SKM-1 (cell line): ENCODE data around the gene ARHGEF28.

Experiments
- DNase-seq: peaks from one replicate; lab custom pipeline; 2025; ENCODE audit not compliant: unreplicated experiment; lab: John Stamatoyannopoulos, UW

Gene ARHGEF28

DNA sequence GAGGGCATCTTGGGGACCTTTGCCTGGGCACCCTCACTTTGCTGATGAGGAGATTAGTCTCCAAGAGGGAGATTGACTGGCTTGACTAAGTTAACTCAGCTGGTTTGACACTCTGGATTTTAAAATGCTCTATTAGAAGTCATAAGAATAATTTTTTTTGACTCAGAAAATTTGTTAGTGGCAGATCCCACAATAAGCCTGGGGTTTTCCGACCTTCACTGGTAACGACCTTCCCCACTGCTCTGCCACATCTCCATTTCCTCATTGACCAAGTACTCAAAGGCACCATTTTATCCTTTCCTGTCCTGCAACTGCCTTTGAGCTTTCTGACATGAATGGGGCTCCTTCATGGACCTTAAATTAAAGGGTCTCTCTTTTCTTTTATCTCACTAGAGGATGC, 67.0 kb downstream of the ARHGEF28 start:
- no peak for DNase-seq

DNA sequence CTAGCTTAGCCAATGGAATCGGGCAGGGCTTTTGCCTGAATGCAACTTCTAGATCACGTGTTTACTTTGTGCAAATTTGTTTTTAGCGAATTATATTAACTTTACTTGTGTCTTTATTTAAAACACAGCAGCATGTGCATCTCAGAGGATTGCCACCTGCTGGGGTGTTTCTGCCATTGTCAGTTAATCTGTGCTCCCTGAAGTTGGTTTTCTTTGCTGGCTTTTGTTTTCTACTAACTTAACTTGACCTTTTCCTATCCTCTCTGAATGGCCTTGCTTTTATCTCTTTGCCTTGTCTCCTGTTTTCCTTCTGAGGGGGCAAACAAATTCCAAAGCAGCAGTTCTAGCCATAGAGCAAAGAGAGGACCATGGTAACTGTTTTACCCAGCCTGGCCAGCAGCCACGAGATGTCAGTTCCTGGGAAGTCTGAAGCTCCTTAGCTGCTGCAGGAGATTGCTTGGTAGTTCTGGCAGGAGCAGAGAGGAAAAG, 67.6 kb downstream of the ARHGEF28 start:
- no peak for DNase-seq

DNA sequence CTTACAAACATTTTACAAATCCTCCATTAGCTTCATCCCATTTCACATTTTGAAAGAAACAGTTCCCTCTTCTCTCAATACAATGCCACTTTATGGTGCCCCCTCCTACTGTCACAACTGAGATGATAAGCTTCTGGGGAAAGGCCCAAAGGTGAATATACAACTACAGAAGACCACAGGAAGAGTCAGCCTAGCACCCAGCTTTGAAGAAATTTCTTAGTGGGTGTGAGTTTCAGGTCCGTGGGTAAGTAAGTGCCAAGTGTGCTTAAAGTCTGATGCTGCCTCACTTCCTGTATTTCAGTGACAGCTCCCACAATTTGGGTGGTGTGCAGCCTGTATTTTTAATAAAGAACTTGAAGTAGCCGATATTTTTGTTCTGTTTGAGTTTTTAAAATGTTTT, 68.1 kb downstream of the ARHGEF28 start:
- DNase-seq = no peak

DNA sequence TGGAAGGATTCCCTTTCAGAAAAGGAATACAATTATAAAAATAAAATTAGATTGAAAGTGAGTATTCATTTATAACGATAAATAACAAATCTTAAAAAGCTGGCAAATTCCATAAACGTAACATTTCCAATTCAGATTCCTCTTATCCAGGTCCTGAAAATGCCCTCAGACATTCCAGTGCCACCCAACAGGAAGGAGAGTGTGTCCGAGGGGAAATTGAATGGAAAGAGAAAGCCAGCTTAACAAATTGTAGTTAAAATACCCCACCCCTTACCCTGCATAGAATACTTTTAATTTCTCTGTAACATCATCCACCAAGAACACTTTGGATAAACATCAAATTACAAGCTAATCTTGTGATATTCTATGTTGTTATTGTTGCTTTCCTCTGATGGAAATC, 72.0 kb downstream of the ARHGEF28 start:
- DNase-seq = no peak

DNA sequence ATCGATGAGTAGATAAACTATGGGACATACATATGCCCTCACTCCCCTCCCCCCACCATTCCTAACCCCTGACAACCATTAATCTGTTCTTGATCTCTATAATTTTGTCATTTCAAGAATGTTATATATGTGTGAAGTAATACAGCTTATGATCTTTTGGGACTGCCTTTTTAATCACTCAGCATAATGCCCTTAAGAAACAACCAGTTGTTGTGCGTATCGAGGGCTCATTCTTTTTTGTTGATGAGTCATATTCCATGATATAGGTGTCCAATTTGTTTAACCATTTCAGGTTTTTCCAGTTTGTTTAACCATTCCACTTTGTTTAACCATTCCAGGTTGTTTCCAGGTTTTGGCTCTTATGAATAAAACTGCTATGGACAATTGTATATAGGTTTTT, 75.6 kb downstream of the ARHGEF28 start:
- DNase-seq = no peak

DNA sequence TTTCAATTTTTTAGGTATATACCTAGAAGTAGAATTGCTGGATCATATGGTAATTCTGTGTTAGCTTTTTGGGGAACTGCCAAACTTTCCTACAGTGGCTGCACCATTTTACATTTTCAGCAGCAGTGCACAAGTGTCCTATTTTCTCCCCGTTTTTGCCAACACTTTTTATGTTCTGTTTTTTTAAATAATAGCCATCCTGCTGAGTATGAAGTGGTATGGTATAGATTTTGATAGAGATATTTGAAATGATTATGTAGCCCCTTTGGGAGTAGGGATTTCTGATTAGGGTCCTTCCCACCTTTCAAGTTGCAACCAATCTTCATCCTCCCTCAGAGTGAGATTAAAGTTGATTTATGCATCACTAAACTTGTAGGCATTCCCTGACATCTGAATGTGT, 76.5 kb downstream of the ARHGEF28 start:
- no peak for DNase-seq

DNA sequence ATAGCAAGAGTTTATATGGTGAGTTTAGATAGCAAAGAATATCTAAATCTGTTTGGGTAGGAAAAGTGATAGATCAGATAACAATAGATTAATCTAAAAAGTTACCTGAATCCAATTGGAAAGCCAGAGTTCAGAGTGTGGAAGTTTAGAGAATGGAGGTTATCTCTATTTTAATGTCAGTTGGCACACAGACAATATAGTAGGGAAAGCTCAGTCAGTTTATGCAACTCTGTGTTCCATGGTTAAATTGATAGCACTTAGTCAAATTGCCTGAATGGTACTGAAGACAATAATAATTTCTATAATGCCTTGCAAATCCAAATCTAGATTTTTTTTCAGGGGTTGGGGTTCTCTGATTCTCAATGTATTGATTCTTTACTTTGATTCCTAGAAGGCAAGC, 77.0 kb downstream of the ARHGEF28 start:
- no peak for DNase-seq

DNA sequence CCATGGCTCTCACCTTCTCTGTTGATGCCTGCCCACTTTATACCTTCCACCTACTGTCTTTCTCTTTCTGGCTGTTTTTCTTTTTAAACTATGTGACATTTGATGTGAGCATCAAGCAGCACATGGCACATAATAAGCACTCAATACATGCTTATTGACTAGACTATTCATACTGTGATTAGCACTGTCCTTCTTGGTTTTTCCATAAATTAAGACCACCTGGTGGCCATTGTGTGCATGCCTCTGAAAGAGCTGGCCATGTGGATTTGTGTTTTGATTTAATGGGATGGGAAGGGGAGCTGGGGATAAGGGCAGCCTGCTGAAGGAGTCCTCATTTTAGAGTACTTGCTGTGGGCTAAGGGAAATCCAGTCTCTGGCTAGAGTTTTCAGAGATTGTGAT, 79.4 kb downstream of the ARHGEF28 start:
- DNase-seq = no peak

DNA sequence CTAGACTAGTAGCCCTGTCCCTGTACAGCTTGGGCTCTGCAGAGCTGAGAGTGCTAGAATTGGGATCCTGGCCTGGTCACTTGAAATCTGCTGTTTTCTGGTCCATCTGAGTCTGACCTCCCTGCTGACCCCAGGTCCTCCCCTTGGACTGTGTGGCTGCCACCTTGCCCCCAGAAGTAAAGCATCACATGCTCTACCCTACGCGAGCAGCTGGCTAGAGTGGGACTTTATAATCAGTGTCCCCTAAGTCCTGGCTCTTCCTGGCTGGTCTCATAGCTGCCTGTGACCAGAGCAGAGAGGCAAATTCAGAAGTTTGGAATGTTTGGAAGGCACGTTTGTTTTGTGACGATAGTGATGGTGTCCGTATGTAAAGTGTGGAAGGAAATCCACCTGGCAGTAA, 81.0 kb downstream of the ARHGEF28 start:
- DNase-seq = no peak

DNA sequence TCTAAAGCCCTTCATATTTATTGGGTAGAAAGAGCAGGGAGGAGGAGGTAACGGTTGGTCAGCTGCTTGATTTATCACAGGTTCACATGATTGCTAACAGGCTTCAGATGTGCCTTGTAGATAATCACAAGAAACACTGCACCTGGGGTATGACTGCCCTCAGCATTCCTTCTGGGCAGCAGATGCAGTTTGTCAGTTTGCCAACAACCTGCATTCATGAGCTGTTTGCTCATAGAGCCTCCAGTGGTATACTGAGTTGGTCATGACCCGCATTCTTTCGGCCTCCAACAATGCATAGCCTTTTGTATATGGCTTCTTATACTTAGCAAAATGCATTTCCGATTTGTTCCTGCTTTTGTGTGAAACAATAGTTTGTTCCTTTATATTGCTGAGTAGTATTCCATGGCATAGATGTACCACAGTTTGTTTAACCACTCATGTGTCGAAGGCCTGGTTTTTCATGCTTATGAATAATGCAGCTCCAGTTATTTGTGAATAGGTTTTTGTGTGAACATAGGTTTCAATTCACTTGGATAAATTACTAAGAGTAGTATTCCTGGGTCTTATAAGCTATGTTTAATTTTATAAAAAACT, 83.6 kb downstream of the ARHGEF28 start:
- no peak for DNase-seq

DNA sequence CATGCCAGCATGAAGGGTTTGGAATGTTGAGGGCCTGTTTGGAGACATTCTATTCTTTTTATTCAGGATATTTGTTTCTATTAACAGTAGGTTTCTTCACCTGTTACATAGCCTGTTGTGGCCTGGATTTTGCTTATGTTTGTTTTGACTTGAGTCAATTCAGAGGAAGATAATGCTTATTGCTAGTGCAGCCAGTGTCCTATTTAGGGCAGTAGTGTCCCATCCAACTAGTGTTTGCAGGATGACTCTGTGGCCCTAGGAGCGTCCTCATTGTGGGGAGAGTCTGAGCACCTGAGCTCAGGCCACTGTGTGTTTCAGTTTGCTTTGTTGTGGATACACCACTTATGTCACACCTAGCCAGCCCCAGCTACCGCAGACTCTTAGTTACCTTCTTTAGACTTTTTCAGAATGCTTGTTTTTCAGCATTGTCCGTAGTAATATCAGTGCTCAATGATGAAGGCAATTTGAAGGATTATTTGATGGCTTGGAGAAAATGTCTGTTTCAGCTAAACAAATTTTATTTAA, 90.3 kb downstream of the ARHGEF28 start:
- no peak for DNase-seq

DNA sequence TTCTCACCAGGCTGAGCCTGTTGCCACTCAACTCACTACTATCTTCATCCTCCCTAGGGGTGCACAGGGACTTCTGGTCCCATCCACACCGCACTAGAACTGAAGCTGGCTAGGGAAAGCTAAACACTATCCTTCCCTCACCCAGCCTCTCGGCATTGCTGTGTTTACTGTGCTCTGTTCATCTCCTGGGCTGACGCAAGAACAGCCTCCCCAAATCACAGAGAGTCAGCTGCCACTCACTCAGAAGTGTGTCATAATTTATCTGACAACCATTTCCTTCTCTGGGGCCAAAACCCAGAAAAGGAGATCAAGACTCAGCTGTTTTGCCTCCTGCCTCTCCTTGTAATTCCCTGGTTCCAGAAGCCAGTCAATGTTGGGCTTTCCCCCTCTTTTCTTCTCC, 92.8 kb downstream of the ARHGEF28 start:
- no peak for DNase-seq

DNA sequence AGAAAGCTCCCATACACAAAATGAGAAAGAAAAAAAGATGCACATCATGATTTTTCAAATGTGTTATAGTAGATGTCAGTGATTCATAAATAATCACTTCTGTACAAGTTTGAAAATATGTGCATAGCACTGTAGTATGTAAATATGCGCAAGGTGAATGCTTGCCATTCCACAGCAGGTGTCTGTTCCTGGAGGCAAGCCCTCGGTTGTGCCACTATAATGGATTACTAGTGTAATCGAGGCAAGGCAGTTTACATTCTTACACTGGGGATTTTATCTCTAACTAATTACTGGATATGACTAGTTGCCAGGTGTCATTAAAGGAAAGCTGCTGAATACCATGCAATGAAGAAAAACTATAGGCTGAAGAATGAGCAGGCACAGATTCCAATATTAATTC, 93.6 kb downstream of the ARHGEF28 start:
- DNase-seq = no peak

DNA sequence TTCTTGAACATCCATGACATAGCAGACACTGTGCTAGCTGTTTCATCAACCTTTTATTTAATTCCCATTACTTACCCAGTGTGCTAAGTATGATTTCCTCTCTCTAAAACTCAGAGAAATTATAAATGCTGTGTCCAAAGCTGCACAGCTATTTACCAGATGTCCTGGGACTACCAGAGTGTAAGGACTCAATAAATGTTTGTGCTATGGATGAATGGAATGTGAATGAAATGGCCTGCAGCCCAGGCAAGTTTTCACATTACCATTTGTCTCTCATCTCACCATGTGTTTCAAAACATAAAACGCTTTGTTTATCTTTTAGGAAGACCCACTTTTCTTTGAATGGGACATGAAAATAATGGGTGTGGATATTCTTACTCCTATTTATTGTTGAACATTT, 96.2 kb downstream of the ARHGEF28 start:
- no peak for DNase-seq

DNA sequence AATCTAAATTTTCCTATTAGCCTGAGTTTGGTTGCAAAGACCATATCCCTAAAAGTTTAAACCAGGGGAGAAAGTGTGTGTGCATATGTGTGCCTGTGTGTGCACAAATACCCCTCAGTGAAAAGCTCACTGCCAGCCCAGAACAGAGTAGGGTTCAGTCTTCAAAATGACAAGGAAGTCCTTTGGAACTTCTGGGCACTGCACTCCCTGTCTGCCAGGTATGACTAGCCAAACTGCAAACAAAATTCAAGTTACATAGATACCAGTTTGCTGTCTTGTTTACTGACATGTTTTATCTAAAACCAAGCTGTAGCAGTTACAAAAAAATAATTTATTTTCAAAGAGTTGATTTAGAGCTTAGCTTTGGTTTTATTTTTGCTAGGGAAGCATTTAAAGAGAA, 100.1 kb downstream of the ARHGEF28 start:
- no peak for DNase-seq

DNA sequence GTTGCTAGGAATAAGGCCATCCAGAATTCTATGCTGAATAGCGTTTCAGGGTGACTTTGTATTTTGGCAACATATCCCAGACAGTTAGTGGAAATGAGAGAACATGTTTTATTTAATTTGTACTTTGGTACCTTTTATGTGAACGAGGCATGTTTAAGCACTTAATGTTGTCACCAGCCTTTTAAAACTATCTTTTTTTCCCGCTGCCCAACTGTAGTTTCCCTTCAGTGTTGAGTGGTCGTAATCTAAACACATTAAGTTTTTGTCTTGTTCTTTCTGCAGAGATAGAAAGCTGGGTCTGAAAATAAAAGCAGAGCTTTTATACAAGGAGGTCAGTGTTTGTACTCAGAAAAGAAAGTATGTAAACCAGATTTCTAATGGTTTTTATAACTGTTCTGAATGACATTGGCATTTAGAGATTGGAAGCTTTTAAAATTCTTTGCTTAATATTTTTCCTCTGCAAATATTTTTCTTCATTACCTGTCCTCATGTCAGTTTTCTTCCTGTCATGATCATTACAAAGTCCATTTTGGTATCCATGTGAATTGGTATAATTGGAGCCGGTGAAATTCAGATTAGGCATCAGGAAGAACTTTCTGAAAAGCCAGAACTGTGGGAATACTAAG, 100.7 kb downstream of the ARHGEF28 start:
- DNase-seq = no peak

DNA sequence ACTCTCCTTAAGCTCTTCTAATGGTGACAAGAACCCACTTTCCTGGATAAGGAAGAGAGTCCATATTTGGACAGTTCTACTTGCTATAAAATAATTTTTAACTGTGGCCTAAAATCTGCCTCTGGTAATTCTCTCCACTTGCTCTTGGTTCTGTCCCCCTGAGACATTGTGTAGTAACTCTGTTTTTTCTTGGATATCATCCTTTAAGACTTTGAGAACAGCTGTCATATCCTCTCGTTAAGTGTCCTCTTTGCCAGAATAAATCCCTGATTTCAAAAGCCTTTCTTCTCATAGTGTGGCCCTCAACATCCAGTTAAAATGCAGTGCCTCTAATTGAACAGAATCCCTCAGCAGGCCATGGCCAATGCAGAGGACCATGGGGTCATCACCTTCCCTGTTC, 101.5 kb downstream of the ARHGEF28 start:
- DNase-seq = no peak

DNA sequence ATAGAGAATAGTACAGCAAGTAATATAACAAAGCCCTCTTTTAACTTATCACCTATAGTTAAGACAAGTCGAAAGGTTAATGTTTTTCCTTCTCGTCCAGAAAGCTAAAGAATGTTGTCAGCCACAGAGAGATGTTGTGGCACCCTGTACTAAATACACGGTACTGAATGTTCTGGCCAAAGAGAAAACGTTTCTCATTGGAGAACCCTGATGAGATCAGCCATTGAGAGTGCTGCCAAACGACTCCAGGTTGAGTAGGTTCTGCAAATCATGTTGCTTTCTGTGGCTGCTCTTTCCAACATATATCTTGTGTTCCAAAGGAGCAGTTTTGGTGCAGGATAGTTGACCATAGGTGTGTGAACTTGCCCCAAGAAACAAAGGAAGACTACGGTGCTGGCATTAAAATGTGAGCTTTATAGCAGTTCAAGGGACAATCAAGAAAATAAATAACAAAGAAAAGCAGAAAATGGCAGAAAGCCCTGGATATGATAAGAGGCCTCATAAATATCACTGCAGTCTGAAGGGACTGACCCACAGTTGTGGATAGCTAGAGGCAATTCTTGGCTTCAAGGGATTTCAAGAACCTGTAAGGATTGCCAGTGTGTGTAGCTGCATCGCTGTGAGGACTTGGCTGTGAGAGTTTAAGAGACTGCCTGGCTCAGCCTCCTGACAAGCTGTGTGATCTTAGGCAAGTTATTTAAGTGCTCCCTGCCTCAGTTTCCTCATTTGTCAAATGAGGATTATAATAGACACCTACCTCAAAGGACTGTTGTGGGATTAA, 102.7 kb downstream of the ARHGEF28 start:
- DNase-seq = no peak

DNA sequence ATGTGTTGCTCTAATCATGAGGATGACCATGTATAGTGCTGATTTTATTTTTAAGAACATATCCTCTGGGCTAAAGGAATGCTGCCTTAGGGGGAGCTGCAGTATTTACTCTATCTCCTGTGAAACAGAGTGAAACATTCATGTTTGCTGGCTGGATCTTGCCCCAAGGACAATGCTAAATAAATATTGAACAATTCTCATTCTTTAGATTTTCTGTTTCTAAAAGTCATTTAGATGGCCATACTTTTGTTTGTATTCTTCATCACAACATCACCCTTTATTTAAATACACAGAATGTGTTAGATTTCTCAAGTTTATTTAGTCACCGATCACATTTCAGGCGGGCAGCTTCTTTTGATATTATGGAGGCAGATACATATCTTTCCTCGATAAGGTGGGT, 103.3 kb downstream of the ARHGEF28 start:
- no peak for DNase-seq

DNA sequence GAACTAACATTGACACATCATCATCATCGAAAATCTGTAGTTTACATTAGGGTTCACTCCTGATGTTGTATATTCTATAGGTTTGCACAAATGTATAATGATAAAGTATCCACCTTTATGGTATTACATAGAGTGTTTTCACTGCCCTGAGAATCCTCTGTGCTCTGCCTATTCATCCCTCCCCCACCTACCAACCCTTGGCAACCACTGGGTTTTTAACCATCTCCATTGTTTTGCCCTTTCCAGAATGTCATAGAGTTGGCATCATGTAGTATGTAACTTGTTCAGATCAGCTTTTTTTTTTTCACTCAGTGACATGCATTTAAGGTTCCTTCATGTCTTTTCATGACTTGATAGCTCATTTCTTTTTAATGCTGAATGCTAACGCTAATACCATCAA, 106.0 kb downstream of the ARHGEF28 start:
- DNase-seq = no peak

DNA sequence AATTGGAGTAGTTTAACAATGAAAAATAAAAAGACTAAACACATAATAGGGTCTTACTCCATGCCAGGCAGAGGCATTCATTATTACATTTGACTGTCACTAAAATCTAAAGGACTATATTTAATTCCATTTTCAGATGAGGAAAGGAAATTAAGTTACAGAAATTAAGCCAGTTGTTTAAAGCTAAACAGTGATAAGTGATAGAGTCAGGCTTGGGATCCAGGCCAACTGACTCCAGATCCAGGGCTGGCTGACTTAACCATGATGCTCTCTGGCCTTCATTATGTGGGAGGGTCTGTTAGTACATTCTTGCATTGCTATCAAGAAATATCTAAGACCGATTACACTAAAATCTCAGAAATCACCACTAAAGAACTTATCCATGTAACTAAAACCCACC, 107.2 kb downstream of the ARHGEF28 start:
- DNase-seq = no peak

DNA sequence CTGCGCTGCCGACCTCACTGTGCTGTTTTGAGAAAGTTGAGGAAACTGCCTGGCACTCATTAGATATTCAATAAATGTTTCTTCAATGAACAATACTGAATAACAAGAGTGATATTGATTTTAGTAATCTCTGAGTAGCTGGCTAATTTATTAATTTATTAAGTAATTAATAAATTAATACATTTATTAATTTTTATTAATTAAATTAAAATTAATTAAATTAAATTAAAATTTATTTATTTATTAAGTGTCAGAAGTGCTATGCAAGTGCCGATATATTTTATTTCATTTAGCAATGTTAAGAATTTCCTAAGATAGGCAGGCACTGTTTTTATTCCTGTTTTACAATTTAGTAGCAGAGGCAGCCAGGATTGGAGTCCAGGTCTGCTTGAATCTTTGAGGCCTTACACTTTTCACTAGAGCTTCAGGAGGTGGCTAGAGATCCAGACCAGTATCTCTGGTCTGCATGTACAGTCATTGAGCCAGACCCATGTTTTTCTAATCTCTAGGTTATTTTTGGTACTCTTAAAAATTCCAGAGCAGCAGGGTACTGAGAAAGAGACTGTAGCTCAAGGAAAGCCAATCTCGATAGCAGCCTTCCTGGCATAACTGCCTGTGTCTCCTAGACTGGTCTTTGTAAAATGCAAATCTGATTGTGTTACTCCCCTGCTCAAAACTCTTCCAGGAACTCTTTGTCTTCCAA, 109.2 kb downstream of the ARHGEF28 start:
- no peak for DNase-seq
